Right lobe of liver (tissue), 4 donors: ENCODE measurements around the gene MIAT.

ENCODE experiments used
- CTCF ChIP-seq, 4 donors: fragments of 200-600 bp in 3 of 4; fragments of 450-650 bp in 1 of 4; IDR thresholded peaks; one replicate each; pipeline versions ENCODE4 v1.5.1 to v1.8.0; 2016 to 2022; ENCODE audit warnings: antibody characterized with exemption in 4 of 4, mild to moderate bottlenecking in 2 of 4
- POLR2A ChIP-seq: fragments of 450-650 bp; IDR thresholded peaks from one replicate; pipeline ENCODE4 v1.6.1; 2017; ENCODE audit warnings: antibody characterized with exemption, mild to moderate bottlenecking
- donor health status: DM: no; HTN: no; CAD: no.
- donor health status: DM: no; HTN: no; CAD: no.
- donor health status: DM: no; HTN: yes; CAD: no.

GRCh38 chr22:26700886-26701285 lies 43.5 kb downstream of the MIAT start:
- TF ChIP-seq POLR2A (no peak), CTCF (IDR thresholded peaks at IDR 0.05) (no peak)
